Heart left ventricle (tissue), 16 donors: ENCODE data around the gene HDAC7. TPM values are rescaled to one million over a fixed set of nuclear protein-coding genes. Genes with fewer than 3 reads are reported as not detected.
A peak's percentile ranks its signal among the peaks of the same experiment; 100 is the strongest.
"Not testable (repeated sequence)": the region's sequence is repeated elsewhere in the genome, so short reads cannot be mapped to it uniquely, and the experiment has no call there.

Source experiments
- ATAC-seq, 4 donors: fragments of 200-7000 bp; cut with Tn5 transposase; one replicate each; pipeline ENCODE4 v1.9.1; 2020 to 2022; ENCODE audit warnings: moderate library complexity in 4 of 4, mild to moderate bottlenecking in 3 of 4, moderate number of reproducible peaks in 1 of 4
- DNase-seq, 5 donors: peaks; one replicate each; pipeline ENCODE4 v3.0.0-alpha.2; 2020
- H3K27ac ChIP-seq, 12 donors: fragments of 200-600 bp; sonication (generic) in 4 of 12; one replicate each; pipeline versions ENCODE4 v1.5.0 to v1.8.0; 2016 to 2022; ENCODE audit warnings: mild to moderate bottlenecking in 2 of 12
- H3K27me3 ChIP-seq, 9 donors: fragments of 200-600 bp; sonication (generic) in 2 of 9; one replicate each; pipeline versions ENCODE4 v1.5.1 to v1.8.0; 2016 to 2022; ENCODE audit warnings: mild to moderate bottlenecking in 3 of 9
- H3K36me3 ChIP-seq, 9 donors: fragments of 200-600 bp; sonication (generic) in 2 of 9; one replicate each; pipeline versions ENCODE4 v1.5.0 to v1.8.0; 2018 to 2022; ENCODE audit warnings: mild to moderate bottlenecking in 2 of 9
- H3K4me1 ChIP-seq, 12 donors: fragments of 200-600 bp; sonication (generic) in 4 of 12; one replicate each; pipeline versions ENCODE4 v1.5.0 to v1.8.0; 2016 to 2022; ENCODE audit warnings: mild to moderate bottlenecking in 3 of 12
- H3K4me3 ChIP-seq, 12 donors: fragments of 200-600 bp; sonication (generic) in 4 of 12; one replicate each; pipeline versions ENCODE4 v1.5.0 to v1.8.0; 2017 to 2022; ENCODE audit warnings: mild to moderate bottlenecking in 9 of 12, moderate library complexity in 4 of 12
- H3K9me3 ChIP-seq, 12 donors: fragments of 200-600 bp; sonication (generic) in 4 of 12; one replicate each; pipeline versions ENCODE4 v1.5.0 to v1.8.0; 2016 to 2022; ENCODE audit warnings: mild to moderate bottlenecking in 1 of 12
- CTCF ChIP-seq, 12 donors: fragments of 200-600 bp; sonication (generic) in 4 of 12; IDR thresholded peaks; one replicate each; pipeline versions ENCODE4 v1.5.0 to v1.8.0; 2018 to 2022; ENCODE audit warnings: antibody characterized with exemption in 12 of 12, mild to moderate bottlenecking in 5 of 12
- POLR2A ChIP-seq, 2 donors: fragments of 450-650 bp; IDR thresholded peaks; one replicate each; pipeline ENCODE4 v1.6.1; 2017; ENCODE audit warnings: antibody characterized with exemption in 2 of 2, mild to moderate bottlenecking in 2 of 2, moderate library complexity in 2 of 2
- WGBS, 4 donors: extraction: QIAGEN DNeasy Blood & Tissue Kit in 2 of 4; methylation state at CpG; one replicate each; pipeline versions ENCODE4 v1.1.5 to v1.1.7; 2013 to 2018; 5-methylcytosine and 5-hydroxymethylcytosine counted together
- intact Hi-C, 10 donors: fragments of 100-400 bp; cut with DNase I; formaldehyde crosslinking; loops; one replicate each; pipeline versions ENCODE4 v1.11.1 to v1.14.2; 2022
- polyA plus RNA-seq, 2 donors: library from polyadenylated mRNA; stranded (reverse); fragments of 200-250 nt; gene quantifications; one replicate each; pipeline ENCODE4 v1.2.3, GENCODE V29; 2013
- total RNA-seq, 9 donors: library from RNA; depleted of rRNA in 2 of 9; stranded (reverse); fragments of >200 nt in 2 of 9; fragmentation: NEBNext Ultra II Directional in 3 of 9; extraction: Animal tissue kit (Norgen Biotek cat#: 25700) in 3 of 9; gene quantifications; one replicate each; pipeline versions ENCODE4 v1.1.0 to v1.2.4, GENCODE V29; 2016 to 2023
- donor health status: ischemic (EF 13 %, LVEDD 7.1; RV severe dilation, severe dysfunction).
- donor health status: healthy with polysubstance abuse.
- donor health status: DM: no; HTN: yes; CAD: no.
- donor health status: DM: no; HTN: no; CAD: no.
- donor health status: ischemic (EF 25% LVEDD 6.9; RV normal size, moderate dysfunction).
- donor health status: ischemic (EF 25% LVEDD 5.7; RV mildly dilated, moderate dysfunction).
- donor health status: healthy.
- donor health status: DM: yes; HTN: yes; CAD: no.
- donor health status: ischemic (EF 35%, LVEDD 5.7; RV mildly dilated, moderate dysfunction).
- donor health status: nonischemic (EF 11% LVEDD 7.7; RV severe dilation, severe dysfunction).
- donor health status: DM: yes; HTN: yes; CAD: no.
- donor health status: PGD.
- donor health status: ischemic (EF 29% LVEDD 5.4; RV normal size, mild dysfunction).
- donor health status: nonischemic (EF 23%, LVEDD 6.1; RV moderate dilation, normal function).

The HDAC7 gene
- total and polyA plus RNA-seq, 11 donors: 27.4 to 63.0 (median 39.3) TPM

- DNase-seq (peak; percentile 91 to 96 (median 94)), ATAC-seq (peak; percentile 62 to 82 (median 81))
- Histone ChIP-seq H3K9me3 (no peaks in the 10 kb centered on the region), H3K4me3 (peak overlapping the region; percentile 8 to 60 (median 50)), H3K4me1 (peaks cover 57 to 100% (median 98%) of the 10 kb centered on the region in 12 donors), H3K27me3 (no peaks in the 10 kb centered on the region), H3K36me3 (peaks cover 0 to 11% (median 0%) of the 10 kb centered on the region in 9 donors), H3K27ac (peak overlapping the region; percentile 93 to 99 (median 98))
- intact Hi-C loops: no loop called here
- WGBS, 4 donors: 0 to 1% (median 1%) methylated on average over 25 to 37 of the region's 37 CpGs
- TF ChIP-seq CTCF (IDR thresholded peaks at IDR 0.05): peak in 1 of 12 donors; percentile 7
- no peak for TF ChIP-seq POLR2A (IDR thresholded peaks at IDR 0.05)
These were observed 6.7 kb downstream of the HDAC7 start for GRCh38 chr12:47812797-47813510.

GRCh38 chr12:47811581-47812484, 7.9 kb downstream of the HDAC7 start:
- intact Hi-C loops: no loop called here
- Histone ChIP-seq H3K4me1 (peaks cover 63 to 100% (median 98%) of the 10 kb centered on the region in 12 donors), H3K27ac (peak overlapping the region; percentile 93 to 99 (median 98)), H3K27me3 (no peaks in the 10 kb centered on the region), H3K9me3 (no peaks in the 10 kb centered on the region), H3K4me3 (peak overlapping the region in 11 of 12 donors; percentile 18 to 60 (median 51)), H3K36me3 (peaks cover 0 to 11% (median 0%) of the 10 kb centered on the region in 9 donors)
- peak in 4 of 5 donors; percentile 57 to 84 (median 68) for DNase-seq
- peak; percentile 18 to 51 (median 40) for ATAC-seq
- TF ChIP-seq POLR2A (IDR thresholded peaks at IDR 0.05) (no peak), CTCF (IDR thresholded peaks at IDR 0.05) (no peak)
- 23 to 35% (median 24%) methylated on average over 14 of the region's 14 CpGs for WGBS, 4 donors

DNA sequence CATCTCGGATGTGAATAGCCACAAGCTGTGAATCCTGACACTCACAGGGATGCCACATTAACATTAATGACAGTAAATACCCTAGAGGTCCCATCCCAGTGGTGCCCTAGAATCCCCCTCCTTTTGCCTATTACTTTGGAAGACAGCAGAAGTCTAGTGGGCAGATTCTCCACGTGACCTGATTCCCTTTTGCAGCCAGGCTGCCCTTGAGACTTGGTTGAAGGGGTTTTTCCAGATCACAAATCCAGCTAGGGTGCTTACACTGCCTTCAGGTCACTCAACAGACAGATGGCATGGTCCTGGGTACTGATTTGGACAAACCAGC, 8.7 kb downstream of the HDAC7 start:
- H3K27me3 ChIP-seq: no peaks in the 10 kb centered on the region
- DNase-seq: no peak
- WGBS, 4 donors: 17 to 40% (median 32%) methylated on average over 2 of the region's 2 CpGs
- no peaks in the 10 kb centered on the region for H3K9me3 ChIP-seq
- H3K4me1 ChIP-seq: peaks cover 60 to 100% (median 98%) of the 10 kb centered on the region in 12 donors
- H3K4me3 ChIP-seq: peak overlapping the region in 3 of 12 donors; percentile 56 to 59 (median 57)
- intact Hi-C loops: no loop called here
- peak overlapping the region; percentile 93 to 99 (median 98) for H3K27ac ChIP-seq
- peaks cover 0 to 11% (median 0%) of the 10 kb centered on the region in 9 donors for H3K36me3 ChIP-seq
- no peak for ATAC-seq
- TF ChIP-seq POLR2A (IDR thresholded peaks at IDR 0.05): no peak

GRCh38 chr12:47809518-47809917, 10.2 kb downstream of the HDAC7 start:
- H3K9me3 ChIP-seq, DNase-seq, H3K27me3 ChIP-seq, ATAC-seq, H3K4me3 ChIP-seq, H3K36me3 ChIP-seq, intact Hi-C loops: not testable (repeated sequence)
- 79 to 86% (median 85%) methylated on average over 9 of the region's 9 CpGs for WGBS, 4 donors
- peak overlapping the region in 11 of 12 donors; percentile 94 to 99 (median 98) for H3K27ac ChIP-seq
- H3K4me1 ChIP-seq: peaks cover 52 to 100% (median 98%) of the 10 kb centered on the region in 12 donors
